GM12875 (cell line): ENCODE data around the gene IL1RAPL1.
"Not testable (repeated sequence)": the region's sequence is repeated elsewhere in the genome, so short reads cannot be mapped to it uniquely, and the experiment has no call there.

Experiments used
- H3K4me3 ChIP-seq: one replicate; pipeline ENCODE4 v1.5.1; 2011; ENCODE audit warnings: low read depth, low read length, control low read depth
- TF ChIP-seq, protein P1 (sequence below): IDR thresholded peaks from 2 replicates; pipeline ENCODE4 v1.5.1; 2011; ENCODE audit warnings: low read depth, mild to moderate bottlenecking, control low read depth, inconsistent platforms, low read length, moderate library complexity, borderline replicate concordance; ENCODE audit not compliant: insufficient read depth

The IL1RAPL1 gene

DNA sequence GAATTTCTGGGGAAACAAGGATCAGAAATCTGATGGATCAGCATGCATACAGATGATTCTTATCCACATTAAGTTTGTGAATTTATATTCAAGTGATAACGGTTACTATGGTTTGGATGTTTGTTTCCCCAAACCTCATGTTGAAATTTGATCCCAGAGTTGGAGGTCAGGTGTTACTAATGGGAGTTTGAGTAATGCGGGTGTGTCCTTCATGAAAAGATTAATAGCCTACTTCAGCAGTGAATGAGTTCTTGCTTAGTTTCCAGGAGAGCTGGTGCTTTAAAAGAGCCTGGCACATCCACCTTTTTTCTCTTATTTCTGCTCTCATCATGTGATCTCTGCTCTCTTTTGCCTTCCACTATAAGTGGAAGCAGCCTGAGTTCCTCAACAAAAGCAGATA, 712.4 kb downstream of the IL1RAPL1 start:
- TF ChIP-seq, protein P1, sequence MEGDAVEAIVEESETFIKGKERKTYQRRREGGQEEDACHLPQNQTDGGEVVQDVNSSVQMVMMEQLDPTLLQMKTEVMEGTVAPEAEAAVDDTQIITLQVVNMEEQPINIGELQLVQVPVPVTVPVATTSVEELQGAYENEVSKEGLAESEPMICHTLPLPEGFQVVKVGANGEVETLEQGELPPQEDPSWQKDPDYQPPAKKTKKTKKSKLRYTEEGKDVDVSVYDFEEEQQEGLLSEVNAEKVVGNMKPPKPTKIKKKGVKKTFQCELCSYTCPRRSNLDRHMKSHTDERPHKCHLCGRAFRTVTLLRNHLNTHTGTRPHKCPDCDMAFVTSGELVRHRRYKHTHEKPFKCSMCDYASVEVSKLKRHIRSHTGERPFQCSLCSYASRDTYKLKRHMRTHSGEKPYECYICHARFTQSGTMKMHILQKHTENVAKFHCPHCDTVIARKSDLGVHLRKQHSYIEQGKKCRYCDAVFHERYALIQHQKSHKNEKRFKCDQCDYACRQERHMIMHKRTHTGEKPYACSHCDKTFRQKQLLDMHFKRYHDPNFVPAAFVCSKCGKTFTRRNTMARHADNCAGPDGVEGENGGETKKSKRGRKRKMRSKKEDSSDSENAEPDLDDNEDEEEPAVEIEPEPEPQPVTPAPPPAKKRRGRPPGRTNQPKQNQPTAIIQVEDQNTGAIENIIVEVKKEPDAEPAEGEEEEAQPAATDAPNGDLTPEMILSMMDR = no peak
- H3K4me3 ChIP-seq = no peak overlapping the region

DNA sequence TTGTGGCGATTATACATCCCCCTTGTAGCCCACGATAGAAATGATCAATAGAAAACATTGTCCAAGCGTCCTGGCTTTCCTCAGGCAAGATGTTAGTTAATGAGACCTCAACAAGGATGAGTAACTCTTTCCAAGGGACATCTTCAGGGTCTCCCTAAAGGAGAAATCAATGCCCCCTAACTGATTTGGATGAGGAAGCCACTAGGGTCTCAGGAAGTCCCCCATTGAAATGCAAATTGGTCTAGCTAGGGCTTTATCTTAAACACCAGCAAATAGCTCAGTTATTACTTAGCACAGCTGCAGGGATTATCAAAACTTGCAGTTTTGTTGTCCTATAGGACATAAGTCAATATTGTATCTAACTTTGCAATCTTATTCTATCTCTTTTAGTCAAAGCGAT, 721.5 kb downstream of the IL1RAPL1 start:
- TF ChIP-seq, protein P1 = no peak

DNA sequence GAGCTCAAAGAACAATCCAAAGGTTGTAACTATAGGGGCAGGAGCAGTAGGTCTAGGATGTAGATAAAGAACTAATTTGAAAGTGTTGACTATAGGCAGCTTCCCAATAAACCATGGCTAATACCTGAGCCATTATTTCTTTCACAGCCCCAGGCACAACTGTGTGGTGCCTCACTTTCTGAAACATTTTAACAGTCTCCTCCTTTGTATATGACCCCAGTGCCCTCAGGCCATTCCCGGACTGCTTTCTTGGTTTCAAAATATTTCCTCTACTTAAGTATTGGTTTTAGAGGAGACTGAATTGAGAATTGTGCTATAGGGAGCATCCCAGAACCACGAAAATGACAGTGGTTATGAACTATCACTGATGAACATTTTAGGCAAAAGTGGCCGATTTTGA, 728.7 kb downstream of the IL1RAPL1 start:
- TF ChIP-seq, protein P1 = no peak
- no peak overlapping the region for H3K4me3 ChIP-seq

More for the DNA sequence above, 721.5 kb downstream of the IL1RAPL1 start:
- no peak overlapping the region for H3K4me3 ChIP-seq

DNA sequence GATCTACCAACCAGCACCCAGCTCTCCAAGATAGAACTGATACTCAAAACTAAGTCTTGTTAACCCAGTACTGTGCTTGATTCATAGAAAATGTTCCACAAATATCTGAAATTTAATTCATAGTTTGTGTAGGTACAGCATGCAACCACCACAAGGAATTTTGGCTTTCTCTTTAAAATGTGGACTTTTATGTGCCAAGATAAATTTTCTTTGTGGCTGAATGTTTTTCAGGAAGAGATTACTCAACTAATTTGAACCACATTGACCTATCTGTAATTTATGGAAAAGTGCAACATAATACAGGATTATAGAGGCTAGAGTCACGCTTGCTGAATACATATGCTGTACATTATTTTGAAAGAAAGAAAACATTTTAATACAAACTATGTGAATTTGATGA, 730.8 kb downstream of the IL1RAPL1 start:
- H3K4me3 ChIP-seq = no peak overlapping the region
- TF ChIP-seq, protein P1 = no peak

DNA sequence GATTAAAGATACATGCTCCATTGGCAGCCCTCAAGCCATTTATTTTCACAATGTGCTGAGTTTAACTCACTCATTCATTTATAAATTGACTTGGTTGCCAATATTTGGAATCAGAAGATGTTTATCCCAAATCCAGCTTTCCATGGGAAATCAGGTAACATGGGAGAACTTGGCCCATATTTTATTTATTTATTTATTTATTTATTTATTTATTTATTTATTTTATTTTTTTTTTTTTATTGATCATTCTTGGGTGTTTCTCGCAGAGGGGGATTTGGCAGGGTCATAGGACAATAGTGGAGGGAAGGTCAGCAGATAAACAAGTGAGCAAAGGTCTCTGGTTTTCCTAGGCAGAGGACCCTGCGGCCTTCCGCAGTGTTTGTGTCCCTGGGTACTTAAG, 745.2 kb downstream of the IL1RAPL1 start:
- H3K4me3 ChIP-seq = not testable (repeated sequence)

DNA sequence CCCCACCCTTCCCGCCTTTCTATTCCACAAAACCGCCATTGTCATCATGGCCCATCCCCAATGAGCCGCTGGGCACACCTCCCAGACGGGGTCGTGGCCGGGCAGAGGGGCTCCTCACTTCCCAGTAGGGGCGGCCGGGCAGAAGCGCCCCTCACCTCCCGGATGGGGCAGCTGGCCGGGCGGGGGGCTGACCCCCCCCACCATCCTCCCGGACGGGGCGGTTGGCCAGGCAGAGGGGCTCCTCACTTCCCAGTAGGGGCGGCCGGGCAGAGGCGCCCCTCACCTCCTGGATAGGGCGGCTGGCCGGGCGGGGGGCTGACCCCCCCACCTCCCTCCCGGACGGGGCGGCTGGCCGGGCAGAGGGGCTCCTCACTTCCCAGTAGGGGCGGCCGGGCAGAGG, 745.8 kb downstream of the IL1RAPL1 start:
- not testable (repeated sequence) for H3K4me3 ChIP-seq

DNA sequence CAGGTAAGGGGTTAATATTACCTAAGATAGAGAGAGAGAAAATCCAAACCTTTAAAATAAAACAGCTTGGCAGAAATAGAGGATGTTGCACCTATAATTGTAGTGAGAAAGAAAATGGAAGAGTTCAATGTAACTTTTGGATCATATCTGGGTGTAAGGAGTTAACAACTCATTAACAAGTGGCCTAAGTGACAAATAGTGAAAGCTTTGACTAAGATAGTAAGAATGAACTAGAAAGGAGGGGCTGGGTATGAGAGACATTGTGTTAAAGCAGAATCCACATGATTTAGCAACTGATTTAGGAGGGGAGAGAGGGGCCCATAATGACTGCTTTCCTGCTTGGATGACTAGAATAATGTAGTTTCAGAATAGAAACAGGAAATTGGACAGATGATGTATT, 761.0 kb downstream of the IL1RAPL1 start:
- TF ChIP-seq, protein P1 = no peak
- H3K4me3 ChIP-seq = no peak overlapping the region

DNA sequence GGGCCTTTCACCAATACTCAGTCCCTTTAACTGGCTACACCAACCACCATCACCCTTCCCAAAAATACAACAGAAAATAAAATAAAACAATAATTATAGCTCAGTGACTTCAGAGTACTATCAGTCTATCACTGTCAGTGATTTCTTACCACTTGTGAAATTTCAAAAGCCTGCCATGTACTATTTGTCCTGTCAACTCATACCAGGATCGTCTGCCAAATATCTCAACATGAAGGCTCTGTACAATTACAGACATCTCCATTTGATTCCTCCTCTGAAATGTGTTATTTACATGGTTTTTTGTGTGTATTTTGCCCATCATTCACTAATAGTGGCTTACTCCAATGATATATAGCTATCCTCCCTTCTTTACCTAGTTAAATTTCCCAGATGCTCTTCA, 772.0 kb downstream of the IL1RAPL1 start:
- no peak overlapping the region for H3K4me3 ChIP-seq
- TF ChIP-seq, protein P1 = no peak

DNA sequence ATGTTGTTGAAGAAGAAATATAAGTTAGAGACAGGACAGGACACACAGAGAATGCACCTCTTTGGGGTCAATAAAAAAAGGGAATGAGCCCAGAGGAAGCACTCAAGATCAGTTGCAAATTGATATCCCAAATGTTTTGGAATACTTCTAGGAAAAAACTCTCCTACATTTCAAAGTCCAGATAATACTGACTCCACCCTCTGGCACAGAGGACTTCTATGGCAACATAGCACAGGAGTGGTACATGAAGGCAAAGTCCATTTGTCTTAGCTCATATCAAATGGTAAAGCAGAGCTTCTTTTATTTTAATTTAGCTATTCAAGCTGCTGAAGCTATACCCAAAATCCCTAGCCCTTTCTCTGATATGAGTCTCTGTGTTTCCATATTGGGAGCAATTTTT, 787.5 kb downstream of the IL1RAPL1 start:
- H3K4me3 ChIP-seq = not testable (repeated sequence)
